HG03457 (cell line): ENCODE data around the gene ZNF182.
"Not testable (repeated sequence)": the region's sequence is repeated elsewhere in the genome, so short reads cannot be mapped to it uniquely, and the experiment has no call there.

Experiments
- ATAC-seq: cut with Tn5 transposase; IDR thresholded peaks from one replicate; pipeline ENCODE4 v1.9.1; 2021; ENCODE audit warnings: moderate number of reproducible peaks; ENCODE audit not compliant: unreplicated experiment

ZNF182 gene

GRCh38 chrX:48003758-48004457 is at the start of gene ZNF182:
ZNF182 (minus strand) TSS chrX:48003989; CDS start chrX:48002609, 1,380 bp downstream.
- peak; percentile 80 for ATAC-seq

- ATAC-seq, result no peak
Measured at GRCh38 chrX:48046846-48047245, 43.1 kb upstream of the ZNF182 start.

GRCh38 chrX:48045410-48046311 is 41.9 kb upstream of the ZNF182 start:
- no peak for ATAC-seq

- ATAC-seq, result no peak
Measured at GRCh38 chrX:48043056-48043455, 39.3 kb upstream of the ZNF182 start.

GRCh38 chrX:48035891-48036290 is 32.1 kb upstream of the ZNF182 start:
- no peak for ATAC-seq

- ATAC-seq, result not testable (repeated sequence)
Measured at GRCh38 chrX:48030641-48031173, 26.9 kb upstream of the ZNF182 start.

GRCh38 chrX:48030237-48030636 is 26.4 kb upstream of the ZNF182 start:
- ATAC-seq, result no peak

GRCh38 chrX:48028091-48028490 is 24.3 kb upstream of the ZNF182 start:
- no peak for ATAC-seq

- ATAC-seq, result not testable (repeated sequence)
Measured at GRCh38 chrX:48027545-48027944, 23.8 kb upstream of the ZNF182 start.

- no peak for ATAC-seq
Measured at GRCh38 chrX:48025561-48025960, 21.8 kb upstream of the ZNF182 start.

- no peak for ATAC-seq
Measured at GRCh38 chrX:48022738-48023137, 18.9 kb upstream of the ZNF182 start.

- no peak for ATAC-seq
Measured at GRCh38 chrX:48022100-48022499, 18.3 kb upstream of the ZNF182 start.

GRCh38 chrX:48021026-48021900 is 17.5 kb upstream of the ZNF182 start:
- ATAC-seq, result no peak

GRCh38 chrX:48020472-48020871 is 16.7 kb upstream of the ZNF182 start:
- not testable (repeated sequence) for ATAC-seq

GRCh38 chrX:48019892-48020291 is 16.1 kb upstream of the ZNF182 start:
- not testable (repeated sequence) for ATAC-seq

GRCh38 chrX:48016583-48017310 is 13.0 kb upstream of the ZNF182 start:
- ATAC-seq, result not testable (repeated sequence)

- ATAC-seq, result not testable (repeated sequence)
Measured at GRCh38 chrX:48009445-48009960, 5.7 kb upstream of the ZNF182 start.

- ATAC-seq, result not testable (repeated sequence)
Measured at GRCh38 chrX:48006688-48007087, 2.9 kb upstream of the ZNF182 start, which contains the start of gene SPACA5. SPACA5 (plus strand) TSS chrX:48006988; CDS start chrX:48007803, 815 bp downstream.

- peak; percentile 16 for ATAC-seq
Measured at GRCh38 chrX:48003367-48003757, 427 bp downstream of the ZNF182 start.

- no peak for ATAC-seq
Measured at GRCh38 chrX:48002929-48003328, 860 bp downstream of the ZNF182 start.
